Testis (tissue), 2 donors: Measurements from ENCODE around the gene SEC63.

Source experiments
- POLR2A ChIP-seq: fragments of 450-650 bp; IDR thresholded peaks from one replicate; pipeline ENCODE4 v1.6.1; 2017; ENCODE audit warnings: antibody characterized with exemption, mild to moderate bottlenecking, moderate library complexity
- TF ChIP-seq, protein P1 (sequence below), 3 experiments: fragments of 450-650 bp in 2 of 3; fragments of 200-600 bp in 1 of 3; sonication (generic) in 1 of 3; IDR thresholded peaks; one replicate each; pipeline ENCODE4 v1.5.1; 2016 to 2019; ENCODE audit warnings: antibody characterized with exemption in 3 of 3, mild to moderate bottlenecking in 2 of 3, moderate library complexity in 1 of 3

DNA sequence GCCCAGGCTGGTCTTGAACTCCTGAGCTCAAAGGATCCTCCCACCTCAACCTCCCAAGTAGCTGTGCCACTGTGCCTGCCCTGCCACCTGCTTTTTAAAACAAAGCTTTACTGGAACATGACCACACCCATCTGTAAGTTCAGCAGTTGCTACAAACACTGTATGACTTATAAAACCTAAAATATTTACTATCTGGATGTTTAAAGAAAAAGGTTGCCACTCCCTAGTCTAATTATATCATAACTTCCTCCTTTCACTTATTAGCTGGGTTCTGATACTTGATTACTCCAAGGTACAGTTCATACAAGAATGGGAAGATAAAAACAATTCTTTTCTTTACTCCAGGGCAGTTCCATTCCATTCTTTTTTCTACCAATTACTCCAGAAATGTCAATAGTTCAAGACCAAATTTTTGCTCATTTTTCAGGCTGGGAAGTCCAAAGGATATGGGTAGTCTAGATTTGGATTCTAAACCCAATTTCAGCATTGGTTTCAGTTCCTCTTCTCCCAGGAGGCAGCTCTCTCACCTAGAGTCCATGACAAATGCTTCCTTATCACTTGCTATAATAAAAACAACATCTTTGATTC, 63.1 kb downstream of the SEC63 start:
- TF ChIP-seq, protein P1, sequence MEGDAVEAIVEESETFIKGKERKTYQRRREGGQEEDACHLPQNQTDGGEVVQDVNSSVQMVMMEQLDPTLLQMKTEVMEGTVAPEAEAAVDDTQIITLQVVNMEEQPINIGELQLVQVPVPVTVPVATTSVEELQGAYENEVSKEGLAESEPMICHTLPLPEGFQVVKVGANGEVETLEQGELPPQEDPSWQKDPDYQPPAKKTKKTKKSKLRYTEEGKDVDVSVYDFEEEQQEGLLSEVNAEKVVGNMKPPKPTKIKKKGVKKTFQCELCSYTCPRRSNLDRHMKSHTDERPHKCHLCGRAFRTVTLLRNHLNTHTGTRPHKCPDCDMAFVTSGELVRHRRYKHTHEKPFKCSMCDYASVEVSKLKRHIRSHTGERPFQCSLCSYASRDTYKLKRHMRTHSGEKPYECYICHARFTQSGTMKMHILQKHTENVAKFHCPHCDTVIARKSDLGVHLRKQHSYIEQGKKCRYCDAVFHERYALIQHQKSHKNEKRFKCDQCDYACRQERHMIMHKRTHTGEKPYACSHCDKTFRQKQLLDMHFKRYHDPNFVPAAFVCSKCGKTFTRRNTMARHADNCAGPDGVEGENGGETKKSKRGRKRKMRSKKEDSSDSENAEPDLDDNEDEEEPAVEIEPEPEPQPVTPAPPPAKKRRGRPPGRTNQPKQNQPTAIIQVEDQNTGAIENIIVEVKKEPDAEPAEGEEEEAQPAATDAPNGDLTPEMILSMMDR (IDR thresholded peaks at IDR 0.05), result no peak
- TF ChIP-seq POLR2A, result no peak
